IMR-90 (cell line): ENCODE data around the gene MAOA. TPM values are rescaled to one million over a fixed set of nuclear protein-coding genes. Genes with fewer than 3 reads are reported as not detected.

Experiments
- ATAC-seq: fragments of 200-7000 bp; cut with Tn5 transposase; 2 replicates; pipeline ENCODE4 v1.9.1; 2020; ENCODE audit warnings: low read depth, mild to moderate bottlenecking, moderate library complexity
- BruUV-seq: library from RNA; stranded (reverse); fragments of 400-500 nt; replicated peaks from 2 replicates; lab custom pipeline; 2021; lab: Mats Ljungman, UMichigan
- CTCF ChIA-PET: fragments of 300-600 bp; formaldehyde crosslinking; extraction: SDS; loops from one replicate; lab custom pipeline; 2021; ENCODE audit warnings: antibody characterized with exemption; lab: Yijun Ruan, JAX
- POLR2A ChIA-PET: fragments of 300-600 bp; sonication (Branson Sonifier 250); formaldehyde crosslinking; loops from one replicate; lab custom pipeline; 2022; ENCODE audit warnings: antibody characterized with exemption; ENCODE audit not compliant: unreplicated experiment; lab: Charles Lee
- DNase-seq: peaks from one replicate; pipeline ENCODE4 v3.0.0; 2013
- H2AFZ ChIP-seq: replicated peaks from 2 replicates; pipeline ENCODE3; 2013; ENCODE audit warnings: low read length, mild to moderate bottlenecking; ENCODE audit not compliant: poor library complexity
- H2AK5ac ChIP-seq: 2 replicates; pipeline ENCODE4 v1.6.1; 2013; ENCODE audit warnings: low read depth, low read length, inconsistent platforms
- H2AK9ac ChIP-seq: replicated peaks from 2 replicates; pipeline ENCODE3; 2013; ENCODE audit warnings: mild to moderate bottlenecking, low read depth, low read length, moderate library complexity; ENCODE audit not compliant: poor library complexity
- H2BK120ac ChIP-seq: 2 replicates; pipeline ENCODE4 v1.6.1; 2013; ENCODE audit warnings: low read depth, low read length, inconsistent platforms
- H2BK15ac ChIP-seq: 3 replicates; pipeline ENCODE4 v1.6.1; 2013; ENCODE audit warnings: low read depth, low read length, inconsistent platforms
- H2BK20ac ChIP-seq: 2 replicates; pipeline ENCODE4 v1.6.1; 2013; ENCODE audit warnings: low read depth, mild to moderate bottlenecking, inconsistent platforms, low read length, moderate library complexity
- H2BK5ac ChIP-seq: 2 replicates; pipeline ENCODE4 v1.6.1; 2013; ENCODE audit warnings: mild to moderate bottlenecking, low read depth, low read length, inconsistent platforms; ENCODE audit not compliant: poor library complexity, severe bottlenecking
- H3K14ac ChIP-seq: replicated peaks from 2 replicates; pipeline ENCODE4 v1.6.1; 2013; ENCODE audit warnings: low read depth, low read length, inconsistent platforms
- H3K18ac ChIP-seq: 2 replicates; pipeline ENCODE4 v1.6.1; 2013; ENCODE audit warnings: low read depth, low read length, control low read depth
- H3K23ac ChIP-seq: 2 replicates; pipeline ENCODE4 v1.6.1; 2013; ENCODE audit warnings: low read depth, low read length, inconsistent platforms
- H3K27ac ChIP-seq: 2 replicates; pipeline ENCODE4 v1.5.1; 2013; ENCODE audit warnings: mild to moderate bottlenecking, control low read depth, low read length; ENCODE audit not compliant: insufficient read depth
- H3K27me3 ChIP-seq: 2 replicates; pipeline ENCODE4 v1.6.1; 2013; ENCODE audit warnings: low read length; ENCODE audit not compliant: control insufficient read depth, insufficient read depth
- H3K36me3 ChIP-seq: 2 replicates; pipeline ENCODE4 v1.6.1; 2013; ENCODE audit warnings: low read length, mixed read lengths; ENCODE audit not compliant: control insufficient read depth, insufficient read depth
- H3K4ac ChIP-seq: 2 replicates; pipeline ENCODE4 v1.6.1; 2013; ENCODE audit warnings: low read depth, low read length, inconsistent platforms
- H3K4me1 ChIP-seq: 2 replicates; pipeline ENCODE4 v1.6.1; 2013; ENCODE audit warnings: low read length, mixed read lengths; ENCODE audit not compliant: control insufficient read depth, insufficient read depth
- H3K4me2 ChIP-seq: 2 replicates; pipeline ENCODE4 v1.6.1; 2013; ENCODE audit warnings: low read depth, mild to moderate bottlenecking, control low read depth, low read length, moderate library complexity
- H3K4me3 ChIP-seq: 2 replicates; pipeline ENCODE4 v1.5.1; 2013; ENCODE audit warnings: low read depth, mild to moderate bottlenecking, control low read depth, low read length, moderate library complexity; ENCODE audit not compliant: insufficient read depth
- H3K56ac ChIP-seq: 2 replicates; pipeline ENCODE4 v1.6.1; 2013; ENCODE audit warnings: low read length, inconsistent platforms; ENCODE audit not compliant: insufficient read depth; ENCODE audit errors: extremely low read depth
- H3K79me1 ChIP-seq, 2 experiments: 2 replicates each; pipeline ENCODE4 v1.6.1; 2013; ENCODE audit warnings: low read length in 2 of 2, inconsistent platforms in 1 of 2, low read depth in 1 of 2
- H3K9ac ChIP-seq: 2 replicates; pipeline ENCODE4 v1.6.1; 2013; ENCODE audit warnings: low read depth, low read length, control low read depth
- H3K9me1 ChIP-seq: 2 replicates; pipeline ENCODE4 v1.6.1; 2013; ENCODE audit warnings: low read length, inconsistent platforms; ENCODE audit not compliant: insufficient read depth
- H3K9me3 ChIP-seq: 2 replicates; pipeline ENCODE4 v1.6.1; 2013; ENCODE audit warnings: low read length; ENCODE audit not compliant: control insufficient read depth, insufficient read depth
- H4K20me1 ChIP-seq: 2 replicates; pipeline ENCODE4 v1.6.1; 2013; ENCODE audit warnings: low read length, inconsistent platforms; ENCODE audit not compliant: insufficient read depth
- H4K5ac ChIP-seq: 2 replicates; pipeline ENCODE4 v1.6.1; 2013; ENCODE audit warnings: mild to moderate bottlenecking, low read depth, low read length, control low read depth
- H4K8ac ChIP-seq, 2 experiments: 2 replicates each; pipeline ENCODE4 v1.6.1; 2013; ENCODE audit warnings: low read depth in 2 of 2, low read length in 2 of 2, control low read depth in 1 of 2, inconsistent platforms in 1 of 2
- H4K91ac ChIP-seq: 2 replicates; pipeline ENCODE4 v1.6.1; 2013; ENCODE audit warnings: low read depth, low read length, inconsistent platforms; ENCODE audit not compliant: insufficient read depth
- BHLHE40 ChIP-seq: fragments of 150-350 bp; IDR thresholded peaks from 2 replicates; pipeline ENCODE4 v1.6.1; 2016; ENCODE audit warnings: mild to moderate bottlenecking, low read depth, low read length
- CEBPB ChIP-seq: IDR thresholded peaks from 2 replicates; pipeline ENCODE4 v1.6.1; 2012; ENCODE audit warnings: low read depth, low read length, improper control_type of control experiment
- CHD1 ChIP-seq: IDR thresholded peaks from 2 replicates; pipeline ENCODE4 v1.6.1; 2012; ENCODE audit warnings: low read depth, low read length, improper control_type of control experiment
- CTCF ChIP-seq: conservative IDR thresholded peaks from 2 replicates; pipeline ENCODE4 v1.5.1; 2012; ENCODE audit warnings: mild to moderate bottlenecking, low read depth, low read length, improper control_type of control experiment
- ELK1 ChIP-seq: fragments of 150-350 bp; IDR thresholded peaks from 2 replicates; pipeline ENCODE4 v1.6.1; 2016; ENCODE audit warnings: low read depth, mild to moderate bottlenecking, low read length, moderate library complexity, borderline replicate concordance
- FOS ChIP-seq: fragments of 150-350 bp; IDR thresholded peaks from 2 replicates; pipeline ENCODE4 v1.6.1; 2016; ENCODE audit warnings: low read depth, low read length
- MAFK ChIP-seq: IDR thresholded peaks from 2 replicates; pipeline ENCODE4 v1.6.1; 2012; ENCODE audit warnings: low read depth, low read length, improper control_type of control experiment
- MAZ ChIP-seq: IDR thresholded peaks from 2 replicates; pipeline ENCODE4 v1.6.1; 2012; ENCODE audit warnings: low read depth, mild to moderate bottlenecking, low read length, improper control_type of control experiment, moderate library complexity, borderline replicate concordance
- MXI1 ChIP-seq: IDR thresholded peaks from 2 replicates; pipeline ENCODE4 v1.6.1; 2012; ENCODE audit warnings: low read depth, mild to moderate bottlenecking, low read length, moderate library complexity, borderline replicate concordance
- NFE2L2 ChIP-seq: fragments of 150-350 bp; IDR thresholded peaks from 2 replicates; pipeline ENCODE4 v1.6.1; 2016; ENCODE audit warnings: low read depth, mild to moderate bottlenecking, low read length
- POLR2A ChIP-seq: IDR thresholded peaks from 2 replicates; pipeline ENCODE4 v1.6.1; 2012; ENCODE audit warnings: mild to moderate bottlenecking, low read depth, low read length
- RAD21 ChIP-seq: IDR thresholded peaks from 2 replicates; pipeline ENCODE4 v1.6.1; 2012; ENCODE audit warnings: low read length, improper control_type of control experiment
- RCOR1 ChIP-seq: IDR thresholded peaks from 2 replicates; pipeline ENCODE4 v1.6.1; 2012; ENCODE audit warnings: mild to moderate bottlenecking, low read length, improper control_type of control experiment; ENCODE audit not compliant: insufficient replicate concordance
- RFX5 ChIP-seq: IDR thresholded peaks from 2 replicates; pipeline ENCODE4 v1.8.0; 2012; ENCODE audit warnings: low read depth, mild to moderate bottlenecking, low read length, moderate library complexity
- SMC3 ChIP-seq: fragments of 150-350 bp; IDR thresholded peaks from 2 replicates; pipeline ENCODE4 v1.6.1; 2016; ENCODE audit warnings: low read depth, mild to moderate bottlenecking, antibody characterized with exemption, low read length, moderate library complexity
- USF2 ChIP-seq: fragments of 150-350 bp; IDR thresholded peaks from 2 replicates; pipeline ENCODE4 v1.6.1; 2017; ENCODE audit warnings: mild to moderate bottlenecking, antibody characterized with exemption, low read length, low read depth
- WGBS, 2 experiments: methylation state at CpG; one replicate each; pipeline versions ENCODE4 v1.1.5 to v1.1.7; 2013; ENCODE audit warnings: missing lambda C conversion rate in 2 of 2; ENCODE audit not compliant: insufficient read length in 1 of 2; ENCODE audit errors: extremely low coverage in 2 of 2; 5-methylcytosine and 5-hydroxymethylcytosine counted together
- dilution Hi-C: fragments of 300-500 bp; cut with HindIII; formaldehyde crosslinking; loops from one replicate; pipeline ENCODE4 v1.14.3; 2018; ENCODE audit warnings: low sequenced_read_pairs; ENCODE audit not compliant: unreplicated experiment
- in situ Hi-C: fragments of 300-500 bp; cut with MboI; formaldehyde crosslinking; loops from 3 replicates; pipeline ENCODE4 v1.14.3; 2019; ENCODE audit warnings: low sequenced_read_pairs, inconsistent platforms, mixed read lengths
- intact Hi-C: fragments of 100-400 bp; cut with micrococcal nuclease; formaldehyde crosslinking; loops from 2 replicates; pipeline ENCODE4 v1.10.0; 2022
- polyA plus RNA-seq, 3 experiments: library from polyadenylated mRNA; depleted of rRNA; stranded (reverse); fragments of >200 nt; gene quantifications; 2 replicates each; pipeline ENCODE4 v1.2.3, GENCODE V29; 2012; ENCODE audit warnings: low replicate concordance in 1 of 3
- total RNA-seq: library from RNA; depleted of rRNA; stranded (reverse); fragments of >200 nt; gene quantifications from 2 replicates; pipeline ENCODE4 v1.2.3, GENCODE V29; 2012

Gene MAOA
- total and polyA plus RNA-seq, 2 of the 4 experiments (the other 2 are of a cell fraction), result 0.14 to 0.36 TPM

- Histone ChIP-seq H4K91ac (no peak overlapping the region), H2AK5ac (no peak overlapping the region), H2BK120ac (no peak overlapping the region), H3K79me1 (no peaks in the 10 kb centered on the region), H3K36me3 (no peaks in the 10 kb centered on the region), H2AFZ (no peak overlapping the region), H3K27ac (no peak overlapping the region), H3K9ac (no peak overlapping the region), H2BK20ac (no peak overlapping the region), H3K9me3 (peaks cover 2% of the 10 kb centered on the region; the same call in 1 of the 2 replicates), H3K56ac (no peak overlapping the region), H3K14ac (no peak overlapping the region), H3K18ac (no peak overlapping the region), H3K9me1 (no peaks in the 10 kb centered on the region), H4K8ac (no peak overlapping the region), H3K4me1 (no peaks in the 10 kb centered on the region), H3K4me3 (no peak overlapping the region), H3K4ac (no peak overlapping the region), H2BK5ac (no peak overlapping the region), H2AK9ac (no peak overlapping the region), H3K4me2 (no peak overlapping the region), H4K20me1 (no peaks in the 10 kb centered on the region), H3K27me3 (peaks cover 3% of the 10 kb centered on the region), H2BK15ac (no peak overlapping the region), H3K23ac (no peak overlapping the region), H4K5ac (no peak overlapping the region)
- in situ Hi-C loops, result loop anchor here (5.0 kb wide), 1 partner anchor 191 kb away; no protein-coding TSS in a partner anchor
- POLR2A ChIA-PET, result no interaction called here
- CTCF ChIA-PET, result no interaction called here
- dilution Hi-C loops, result no loop called here
- intact Hi-C loops, result no loop called here
- no peak for TF ChIP-seq POLR2A
- TF ChIP-seq CTCF, result no peak
- no peak for TF ChIP-seq RCOR1
- TF ChIP-seq RAD21, result no peak
- no peak for TF ChIP-seq MAZ
- no peak for TF ChIP-seq USF2
- no peak for TF ChIP-seq MAFK
- no peak for TF ChIP-seq RFX5
- no peak for TF ChIP-seq SMC3
- no peak for TF ChIP-seq FOS
- no peak for TF ChIP-seq BHLHE40
- TF ChIP-seq MXI1, result no peak
- TF ChIP-seq ELK1, result no peak
- TF ChIP-seq CHD1, result no peak
- no peak for TF ChIP-seq CEBPB
- no peak for TF ChIP-seq NFE2L2
- 57% methylated on average over 1 of the region's 3 CpGs; no CpG with 5 or more reads in 1 of the 2 experiments for WGBS, 2 experiments
- ATAC-seq, result no peak
- no TSS peak for BruUV-seq
- no peak for DNase-seq
These were observed 97.5 kb downstream of the MAOA start for GRCh38 chrX:43753637-43754036.
